Activated T-helper 1 cell treated with Interleukin-2 at 50 U/mL for 16 hours (primary cell): ENCODE results near the gene MYO1B.

ENCODE experiments used
- DNase-seq: peaks from one replicate; pipeline ENCODE4 v3.0.0-alpha.2; 2020; ENCODE audit warnings: low read depth

MYO1B gene

GRCh38 chr2:191226196-191226595, 19.0 kb upstream of the MYO1B start:
- DNase-seq = no peak

DNA sequence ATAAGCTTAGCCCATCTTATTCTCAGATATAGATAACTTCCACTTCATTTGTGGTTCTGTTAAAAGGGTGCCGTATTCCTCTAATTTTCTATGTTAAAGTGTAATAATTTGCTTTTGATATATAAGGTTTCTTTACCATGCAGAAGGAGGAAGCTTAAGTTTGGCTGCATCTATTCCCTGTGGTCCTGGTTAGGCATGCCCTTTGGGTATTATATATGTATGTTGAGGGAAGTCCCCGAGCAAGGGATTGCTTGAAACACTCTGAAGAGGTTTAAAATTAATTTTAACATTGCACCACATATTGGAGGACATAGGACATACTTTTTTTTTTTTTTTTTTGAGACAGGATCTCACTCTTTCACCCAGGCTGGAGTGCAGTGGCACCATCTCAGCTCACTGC, 16.9 kb upstream of the MYO1B start:
- no peak for DNase-seq

DNA sequence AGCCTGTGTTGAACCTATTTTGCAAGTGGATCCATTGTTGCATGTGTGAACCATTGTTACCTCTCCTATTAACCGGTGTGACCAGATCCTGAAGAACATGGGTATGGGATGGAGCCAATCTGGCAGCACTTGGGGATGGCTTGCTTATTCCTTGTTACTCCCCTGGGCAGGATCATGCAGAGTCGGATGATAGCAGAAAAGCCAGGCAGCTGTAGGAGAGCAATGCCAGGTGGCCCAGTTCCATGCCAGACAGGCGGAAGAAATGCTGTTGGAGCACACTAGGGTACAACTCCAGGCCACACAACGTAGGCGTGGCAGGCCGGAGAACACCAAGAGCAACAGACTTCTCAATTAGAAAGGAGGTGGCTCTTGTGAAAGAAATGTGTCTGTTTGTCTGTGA, 16.3 kb upstream of the MYO1B start:
- no peak for DNase-seq

- DNase-seq = no peak
Observed at GRCh38 chr2:191230174-191230573, 15.0 kb upstream of the MYO1B start.

GRCh38 chr2:191231995-191232394, 13.2 kb upstream of the MYO1B start:
- DNase-seq = no peak

GRCh38 chr2:191233533-191233932, 11.7 kb upstream of the MYO1B start:
- DNase-seq = no peak

DNA sequence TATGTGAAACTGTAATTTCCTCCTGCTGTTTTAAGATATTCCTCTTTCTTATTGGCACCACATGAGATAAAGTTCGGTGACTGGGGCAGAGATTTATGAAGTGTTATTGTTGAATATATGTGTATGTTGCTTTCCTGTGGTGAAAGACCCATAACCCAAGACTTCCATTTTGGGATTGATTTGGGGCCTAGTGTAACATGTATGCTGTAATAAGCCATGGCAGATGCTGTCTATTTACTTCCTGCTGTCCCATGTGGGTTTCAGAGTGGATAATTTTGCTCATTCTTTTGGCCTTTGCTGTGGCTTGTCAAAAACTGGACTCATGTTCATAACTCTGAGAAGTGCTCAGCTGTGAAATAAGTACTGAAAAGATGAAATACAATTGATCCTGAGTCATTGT, 10.8 kb upstream of the MYO1B start:
- DNase-seq = no peak

DNA sequence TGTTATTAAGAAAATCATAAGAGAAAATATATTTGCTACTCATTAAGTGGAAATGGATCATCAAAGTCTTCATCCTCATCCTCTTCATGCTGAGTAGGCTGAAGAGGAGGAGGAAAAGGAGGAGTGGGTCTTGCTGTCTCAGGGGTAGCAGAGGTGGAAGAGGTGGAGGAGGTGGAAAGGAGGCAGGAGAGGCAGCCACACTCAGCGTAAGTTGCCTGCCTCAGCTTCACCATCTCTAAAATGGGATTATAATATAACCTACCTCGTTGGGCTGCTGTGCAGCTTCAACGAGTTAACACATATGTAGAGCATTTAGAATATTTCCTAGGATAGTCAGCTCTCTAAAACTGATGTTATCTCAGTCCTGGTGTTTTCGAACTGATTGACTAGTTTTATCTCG, 4.3 kb upstream of the MYO1B start:
- no peak for DNase-seq

DNA sequence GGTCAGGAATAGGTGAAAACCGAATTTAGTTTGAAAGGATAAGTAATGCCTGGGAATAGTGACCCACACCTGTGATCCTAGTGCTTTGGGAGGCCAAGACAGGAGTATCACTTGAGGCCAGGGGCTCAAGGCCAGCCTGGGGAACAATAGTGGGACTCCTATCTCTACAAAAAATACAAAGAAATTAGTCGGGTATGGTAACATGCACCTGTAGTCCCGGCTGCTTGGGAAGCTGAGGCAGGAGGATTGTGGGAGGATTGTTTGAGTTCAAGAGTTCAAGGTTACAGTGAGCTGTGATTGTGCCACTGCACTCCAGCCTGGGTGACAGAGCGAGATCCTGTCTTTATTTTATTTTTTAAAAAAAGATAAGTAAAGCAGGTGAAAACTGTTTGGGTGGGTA, 3.8 kb upstream of the MYO1B start:
- no peak for DNase-seq

GRCh38 chr2:191243154-191243553, 2.0 kb upstream of the MYO1B start:
- no peak for DNase-seq

DNA sequence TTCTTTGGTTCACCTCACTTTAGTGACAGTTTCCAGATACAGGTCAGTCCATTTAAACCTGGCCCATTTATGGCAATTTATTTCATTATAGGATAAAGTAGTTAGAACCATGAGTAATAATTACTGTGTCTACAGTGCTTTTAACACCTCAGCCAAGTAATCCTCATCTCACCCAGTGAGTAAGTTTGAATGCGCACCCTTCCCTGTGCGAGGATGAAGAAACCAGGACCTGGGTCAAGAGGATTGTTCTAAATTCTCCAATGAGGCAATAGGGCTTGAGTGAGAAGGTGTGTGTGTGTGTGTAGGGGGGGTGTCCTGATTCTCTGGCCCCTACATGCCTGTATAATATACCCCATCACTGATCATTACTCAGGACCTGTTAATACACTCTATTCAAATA, 854 bp upstream of the MYO1B start:
- DNase-seq = no peak

DNA sequence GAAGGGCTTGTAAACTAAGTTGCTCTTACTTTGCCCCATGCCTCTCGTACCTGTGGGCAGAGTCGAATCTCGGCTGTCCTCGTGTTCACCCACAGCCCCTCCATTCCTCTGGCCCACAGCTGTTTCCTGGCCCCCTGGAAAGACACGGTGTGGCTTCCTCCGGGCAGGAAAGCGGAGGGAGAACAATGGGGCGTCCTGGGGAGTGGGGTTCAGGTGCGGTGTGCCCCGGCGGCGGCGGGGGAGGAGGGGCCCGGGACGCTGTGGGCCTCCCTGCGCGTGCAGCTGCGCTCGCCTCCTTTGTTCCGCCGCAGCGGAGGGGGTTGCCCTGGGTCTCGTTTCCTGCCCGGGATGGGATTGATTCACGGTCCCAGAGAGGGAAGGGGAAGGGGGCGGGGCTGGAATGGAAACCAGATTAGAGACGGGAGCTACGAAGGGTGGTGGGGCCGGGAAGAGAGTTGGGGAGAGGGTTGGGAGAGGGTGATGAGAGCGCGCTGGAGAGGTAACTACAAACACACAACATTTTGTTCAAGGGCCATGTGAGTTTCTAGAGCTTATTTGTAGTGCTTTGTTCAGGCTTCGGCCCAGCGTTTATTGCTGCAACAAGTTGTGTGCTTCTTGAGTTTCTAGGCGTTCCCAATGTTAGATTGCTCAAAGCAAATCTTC, 796 bp downstream of the MYO1B start:
- DNase-seq = no peak

- no peak for DNase-seq
Observed at GRCh38 chr2:191246820-191247380, 1.7 kb downstream of the MYO1B start.

- DNase-seq = no peak
Observed at GRCh38 chr2:191247381-191248057, 2.3 kb downstream of the MYO1B start.

DNA sequence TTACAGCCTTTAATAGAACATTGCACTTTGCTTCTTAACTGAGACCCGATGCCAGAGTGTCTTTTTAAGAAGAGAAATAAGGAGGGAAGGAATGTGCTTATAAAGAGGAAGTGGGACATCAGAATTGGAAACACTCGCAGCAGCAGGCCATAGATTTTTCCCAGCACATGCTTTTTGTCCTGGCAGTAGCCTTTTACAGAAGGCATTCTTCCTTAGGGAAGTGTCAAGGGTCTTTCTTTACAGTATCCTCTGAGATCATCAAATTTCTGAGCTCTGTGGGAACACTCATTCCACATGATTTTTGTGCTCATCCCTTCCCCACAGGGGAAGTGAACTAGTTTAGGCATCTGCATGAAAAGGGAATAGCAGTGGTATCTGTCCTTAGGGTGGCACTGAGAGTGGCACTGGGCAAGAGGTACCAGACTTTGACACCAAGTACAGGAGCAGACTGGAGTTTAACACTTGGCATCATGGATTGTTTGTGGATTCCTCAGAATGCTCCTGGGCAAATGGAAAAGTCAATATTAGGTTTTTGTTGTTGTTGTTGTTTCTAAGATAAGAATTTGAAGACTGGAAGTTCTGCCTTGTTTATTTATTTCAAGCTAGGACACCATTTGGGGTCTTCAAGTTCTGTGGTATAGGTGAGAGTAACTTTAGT, 4.1 kb downstream of the MYO1B start:
- no peak for DNase-seq

DNA sequence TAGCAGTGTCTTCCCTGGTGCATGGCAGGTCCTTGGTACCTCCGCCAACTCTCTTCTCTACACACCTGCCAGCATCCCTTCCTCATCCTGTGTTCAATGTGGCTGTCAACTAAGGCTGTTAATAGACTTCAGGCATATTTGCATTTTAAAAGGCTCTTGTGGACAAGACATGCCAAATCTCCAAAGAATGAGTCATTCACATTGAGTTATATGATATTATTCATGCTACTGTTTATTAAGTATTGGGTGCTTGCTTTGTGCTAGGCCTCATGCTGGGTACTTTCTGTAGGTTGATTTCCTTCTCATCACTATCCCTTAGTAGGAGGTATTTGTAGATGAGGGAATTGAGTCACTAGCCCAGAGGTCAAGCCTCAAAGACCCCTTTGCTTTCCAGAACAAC, 5.2 kb downstream of the MYO1B start:
- DNase-seq = no peak

- DNase-seq = no peak
Observed at GRCh38 chr2:191250986-191251385, 5.8 kb downstream of the MYO1B start.

DNA sequence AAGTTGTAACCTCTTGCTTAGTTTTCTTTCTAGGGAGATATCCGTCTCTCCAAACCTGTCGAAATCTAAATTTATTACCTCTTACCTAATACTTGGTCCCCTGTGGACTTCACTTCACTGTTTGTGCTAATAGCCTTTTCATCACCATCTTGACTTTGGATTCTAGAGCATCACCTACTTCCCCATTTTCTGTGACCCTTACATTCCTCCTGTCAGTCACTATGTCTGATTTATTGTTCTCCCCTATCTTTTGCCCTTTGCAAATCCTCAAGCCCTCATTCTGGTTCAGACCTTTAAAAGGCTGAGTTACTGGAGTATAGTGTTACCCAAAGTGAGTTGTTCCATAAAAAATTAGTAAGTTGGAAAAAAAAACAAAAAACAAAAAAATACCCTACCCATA, 7.5 kb downstream of the MYO1B start:
- no peak for DNase-seq

DNA sequence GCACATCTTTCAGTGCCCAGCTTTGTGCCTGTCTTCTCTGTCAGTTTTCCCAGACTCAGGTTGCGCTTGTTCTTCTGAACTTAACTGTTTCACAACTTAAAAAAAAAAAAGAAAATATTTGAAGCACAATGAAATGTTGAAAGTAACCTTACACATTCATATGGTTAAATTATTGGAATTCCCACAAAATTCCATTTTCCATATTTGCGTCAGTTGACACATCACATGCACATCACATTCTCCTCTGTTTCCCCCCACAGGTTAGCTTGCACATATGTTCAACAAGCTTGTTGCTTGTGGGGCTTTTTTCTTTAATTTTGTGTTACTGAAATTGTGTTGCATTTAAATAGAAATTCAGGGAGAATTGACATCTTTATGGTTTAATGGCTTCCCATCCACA, 8.3 kb downstream of the MYO1B start:
- no peak for DNase-seq

DNA sequence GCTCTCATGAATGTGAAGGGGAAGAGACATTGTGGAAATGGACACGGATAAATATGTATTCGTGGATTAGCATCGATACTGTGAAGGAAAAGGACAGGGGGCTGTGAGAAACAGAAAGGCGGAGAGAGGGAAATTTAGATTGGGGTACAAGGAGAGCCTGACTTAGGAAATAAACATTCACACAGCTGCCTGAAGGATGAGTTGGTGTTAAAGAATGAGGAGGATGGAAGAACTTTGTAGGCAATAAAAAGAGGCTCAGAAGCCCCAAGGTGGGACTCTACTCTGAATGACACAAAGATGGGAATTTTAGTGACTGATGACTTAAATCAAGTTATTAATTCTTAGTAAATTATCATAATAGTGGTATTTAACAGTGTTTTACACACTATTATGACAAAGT, 10.1 kb downstream of the MYO1B start:
- DNase-seq = no peak

DNA sequence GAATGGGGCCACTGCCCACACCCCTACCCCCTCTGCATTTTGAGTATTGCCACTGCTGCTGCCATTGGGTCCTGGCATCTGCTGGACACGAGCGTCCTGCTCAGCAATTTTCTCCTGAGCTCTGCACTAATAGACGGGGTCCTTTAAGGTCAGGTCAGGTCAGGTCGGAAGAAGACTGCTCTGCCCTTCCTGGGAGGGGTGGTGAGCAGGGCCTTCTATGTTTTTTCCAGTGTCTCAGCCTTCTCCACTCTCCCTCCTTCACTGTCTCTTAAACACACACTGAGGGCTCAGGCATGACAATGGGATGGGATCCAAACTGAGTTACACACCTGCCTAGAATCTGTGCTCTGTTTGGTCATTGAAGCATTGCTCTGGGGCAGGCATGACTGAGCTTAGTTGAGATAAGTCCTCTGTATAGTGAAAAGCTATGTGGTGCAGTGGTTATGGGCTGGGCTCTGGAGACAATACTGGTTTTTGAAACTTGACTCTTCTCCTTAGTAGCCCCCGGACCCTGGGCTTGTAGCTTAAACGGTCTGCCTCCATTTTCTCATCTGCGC, 10.6 kb downstream of the MYO1B start:
- DNase-seq = no peak

DNA sequence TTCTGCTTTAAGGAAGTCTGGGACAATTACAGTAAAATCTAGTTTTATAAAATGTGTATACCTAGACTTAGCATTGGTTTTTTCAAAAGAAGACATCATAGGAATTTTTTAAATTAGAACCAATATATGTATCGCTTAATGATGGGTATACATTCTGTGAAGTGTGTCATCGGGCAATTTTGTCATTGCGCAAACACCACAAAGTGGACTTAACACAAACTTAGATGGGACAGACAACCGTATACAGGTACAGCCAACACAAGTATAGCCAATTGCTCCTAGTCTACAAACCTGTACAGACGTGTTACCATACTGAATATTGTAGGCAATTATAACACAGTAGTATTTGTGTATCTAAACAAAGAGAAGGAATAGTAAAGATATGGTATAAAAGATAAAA, 12.7 kb downstream of the MYO1B start:
- no peak for DNase-seq

- DNase-seq = no peak
Observed at GRCh38 chr2:191258996-191259395, 13.8 kb downstream of the MYO1B start.
